Vagina (tissue), 2 donors: ENCODE measurements around the gene KCND2. TPM values are rescaled to one million over a fixed set of nuclear protein-coding genes. Genes with fewer than 3 reads are reported as not detected.

Source experiments
- DNase-seq, 2 donors: peaks; one replicate each; pipeline ENCODE4 v3.0.0-alpha.2; 2017; ENCODE audit errors: extremely low spot score in 2 of 2
- H3K27ac ChIP-seq: fragments of 200-600 bp; sonication (generic); one replicate; pipeline ENCODE4 v1.5.1; 2019
- H3K27me3 ChIP-seq: fragments of 200-600 bp; sonication (generic); one replicate; pipeline ENCODE4 v1.5.1; 2019
- H3K36me3 ChIP-seq, 2 donors: fragments of 200-600 bp; sonication (generic); one replicate each; pipeline ENCODE4 v1.5.1; 2017 to 2019
- H3K4me1 ChIP-seq: fragments of 200-600 bp; sonication (generic); one replicate; pipeline ENCODE4 v1.5.1; 2019
- H3K4me3 ChIP-seq, 2 donors: fragments of 200-600 bp; sonication (generic); 1 replicate in 1 of 2; 2 replicates in 1 of 2; pipeline ENCODE4 v1.5.1; 2016 to 2019
- H3K9me3 ChIP-seq: fragments of 200-600 bp; sonication (generic); one replicate; pipeline ENCODE4 v1.5.1; 2019
- POLR2A ChIP-seq, 2 donors: fragments of 450-650 bp; IDR thresholded peaks; one replicate each; pipeline ENCODE4 v1.6.1; 2017; ENCODE audit warnings: antibody characterized with exemption in 2 of 2, mild to moderate bottlenecking in 2 of 2, moderate library complexity in 2 of 2
- POLR2AphosphoS5 ChIP-seq, 2 donors: sonication (generic); formaldehyde crosslinking; IDR thresholded peaks; one replicate each; pipeline ENCODE4 v1.9.0; 2017; ENCODE audit warnings: antibody characterized with exemption in 2 of 2, mild to moderate bottlenecking in 2 of 2, low read depth in 1 of 2; ENCODE audit not compliant: insufficient read depth in 1 of 2
- intact Hi-C: fragments of 100-400 bp; cut with DNase I; formaldehyde crosslinking; loops from one replicate; pipeline ENCODE4 v1.15.1; 2023
- total RNA-seq: library from RNA; depleted of rRNA; stranded (reverse); fragments of >200 nt; gene quantifications from one replicate; pipeline ENCODE4 v1.2.3, GENCODE V29; 2016
- TF ChIP-seq, protein P1 (sequence below), 3 experiments: fragments of 450-650 bp in 2 of 3; fragments of 200-600 bp in 1 of 3; sonication (generic) in 1 of 3; IDR thresholded peaks; one replicate each; pipeline ENCODE4 v1.5.1; 2017 to 2019; ENCODE audit warnings: antibody characterized with exemption in 3 of 3, mild to moderate bottlenecking in 2 of 3, moderate library complexity in 2 of 3

Gene KCND2
- total RNA-seq, 1 donor from 2014 or later = 3.7 TPM

DNA sequence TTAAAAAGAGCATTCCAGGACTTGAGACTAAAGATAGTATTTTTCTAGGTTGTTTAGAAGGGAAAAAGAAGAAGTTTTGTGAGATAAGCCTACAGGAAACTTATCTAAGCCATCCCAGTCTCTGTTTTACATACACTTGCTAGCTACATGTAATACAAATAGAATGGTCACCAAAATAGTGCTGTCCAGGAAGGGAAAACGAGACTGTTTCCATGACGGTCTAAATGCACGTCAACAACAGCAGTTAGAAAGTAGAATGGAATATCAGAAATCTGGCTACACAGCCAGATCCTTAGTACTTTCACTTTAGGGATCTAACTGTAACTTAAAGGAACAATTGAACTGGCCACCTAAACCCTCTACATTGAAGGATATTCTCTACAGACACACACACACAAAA lies 467.4 kb downstream of the KCND2 start:
- Histone ChIP-seq H3K9me3 (no peaks in the 10 kb centered on the region), H3K4me3 (no peak overlapping the region), H3K27me3 (no peaks in the 10 kb centered on the region), H3K27ac (no peak overlapping the region), H3K36me3 (no peaks in the 10 kb centered on the region), H3K4me1 (no peaks in the 10 kb centered on the region)
- intact Hi-C loops = no loop called here
- TF ChIP-seq, protein P1, sequence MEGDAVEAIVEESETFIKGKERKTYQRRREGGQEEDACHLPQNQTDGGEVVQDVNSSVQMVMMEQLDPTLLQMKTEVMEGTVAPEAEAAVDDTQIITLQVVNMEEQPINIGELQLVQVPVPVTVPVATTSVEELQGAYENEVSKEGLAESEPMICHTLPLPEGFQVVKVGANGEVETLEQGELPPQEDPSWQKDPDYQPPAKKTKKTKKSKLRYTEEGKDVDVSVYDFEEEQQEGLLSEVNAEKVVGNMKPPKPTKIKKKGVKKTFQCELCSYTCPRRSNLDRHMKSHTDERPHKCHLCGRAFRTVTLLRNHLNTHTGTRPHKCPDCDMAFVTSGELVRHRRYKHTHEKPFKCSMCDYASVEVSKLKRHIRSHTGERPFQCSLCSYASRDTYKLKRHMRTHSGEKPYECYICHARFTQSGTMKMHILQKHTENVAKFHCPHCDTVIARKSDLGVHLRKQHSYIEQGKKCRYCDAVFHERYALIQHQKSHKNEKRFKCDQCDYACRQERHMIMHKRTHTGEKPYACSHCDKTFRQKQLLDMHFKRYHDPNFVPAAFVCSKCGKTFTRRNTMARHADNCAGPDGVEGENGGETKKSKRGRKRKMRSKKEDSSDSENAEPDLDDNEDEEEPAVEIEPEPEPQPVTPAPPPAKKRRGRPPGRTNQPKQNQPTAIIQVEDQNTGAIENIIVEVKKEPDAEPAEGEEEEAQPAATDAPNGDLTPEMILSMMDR (IDR thresholded peaks at IDR 0.05) = no peak
- TF ChIP-seq POLR2A (IDR thresholded peaks at IDR 0.05) = no peak
- no peak for TF ChIP-seq POLR2AphosphoS5 (IDR thresholded peaks at IDR 0.05; ENCODE audit: insufficient read depth in 1 of 2, low read depth in 1 of 2)
- DNase-seq = no peak

DNA sequence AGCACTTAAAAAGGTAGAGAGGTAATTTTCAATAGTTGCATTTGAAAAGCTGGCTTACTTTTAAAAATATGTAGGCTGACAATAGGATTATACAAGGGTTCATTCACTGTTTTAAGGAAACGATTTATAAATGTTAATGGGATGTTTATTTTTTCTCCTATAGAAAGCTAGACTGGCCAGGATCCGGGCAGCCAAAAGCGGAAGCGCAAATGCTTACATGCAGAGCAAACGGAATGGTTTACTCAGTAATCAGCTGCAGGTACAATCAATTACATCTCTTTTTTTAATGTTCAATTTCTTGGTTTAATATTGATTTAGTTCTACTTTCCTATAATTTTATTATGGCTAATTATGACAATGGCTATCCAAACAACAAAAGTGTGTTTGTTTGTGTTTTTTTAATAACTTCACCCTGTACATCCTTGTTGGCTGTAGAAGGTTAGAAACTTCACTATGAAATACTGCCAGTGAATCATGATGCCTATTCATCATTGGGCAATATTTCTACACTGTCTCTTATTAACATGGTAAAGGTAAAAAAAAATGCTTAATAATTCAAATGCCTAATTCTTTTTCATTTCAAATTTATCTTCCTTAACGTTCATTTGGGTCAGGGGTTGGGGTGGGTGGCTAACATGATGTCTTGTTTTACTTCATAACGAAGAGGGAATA lies 468.5 kb downstream of the KCND2 start:
- intact Hi-C loops = no loop called here
- no peak for TF ChIP-seq POLR2AphosphoS5 (IDR thresholded peaks at IDR 0.05; ENCODE audit: insufficient read depth in 1 of 2, low read depth in 1 of 2)
- TF ChIP-seq POLR2A (IDR thresholded peaks at IDR 0.05) = no peak
- H3K27ac ChIP-seq = no peak overlapping the region
- no peak for DNase-seq
- H3K4me1 ChIP-seq = no peaks in the 10 kb centered on the region
- H3K27me3 ChIP-seq = no peaks in the 10 kb centered on the region
- H3K9me3 ChIP-seq = no peaks in the 10 kb centered on the region
- H3K36me3 ChIP-seq = no peaks in the 10 kb centered on the region
- H3K4me3 ChIP-seq = no peak overlapping the region

DNA sequence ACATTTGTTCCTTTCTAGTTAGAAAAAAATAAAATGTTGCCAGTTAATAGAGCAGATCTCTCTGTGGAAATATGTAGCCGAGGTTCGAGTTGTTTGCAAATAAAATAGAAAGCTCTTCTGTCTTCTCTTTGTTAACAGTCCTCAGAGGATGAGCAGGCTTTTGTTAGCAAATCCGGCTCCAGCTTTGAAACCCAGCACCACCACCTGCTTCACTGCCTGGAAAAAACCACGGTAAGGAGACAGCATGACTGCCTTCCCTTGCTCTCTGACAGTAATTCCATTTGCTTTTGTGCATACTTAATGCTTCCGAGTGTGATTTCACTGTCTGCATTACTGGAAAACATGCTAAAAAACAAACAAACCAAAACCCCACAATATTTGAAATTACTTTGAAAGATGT lies 469.4 kb downstream of the KCND2 start:
- Histone ChIP-seq H3K4me3 (no peak overlapping the region), H3K27ac (no peak overlapping the region), H3K27me3 (no peaks in the 10 kb centered on the region), H3K4me1 (no peaks in the 10 kb centered on the region), H3K9me3 (no peaks in the 10 kb centered on the region), H3K36me3 (no peaks in the 10 kb centered on the region)
- no peak for DNase-seq
- intact Hi-C loops = no loop called here
- no peak for TF ChIP-seq POLR2AphosphoS5 (IDR thresholded peaks at IDR 0.05; ENCODE audit: insufficient read depth in 1 of 2, low read depth in 1 of 2)
- TF ChIP-seq, protein P1 (IDR thresholded peaks at IDR 0.05) = no peak
- no peak for TF ChIP-seq POLR2A (IDR thresholded peaks at IDR 0.05)

DNA sequence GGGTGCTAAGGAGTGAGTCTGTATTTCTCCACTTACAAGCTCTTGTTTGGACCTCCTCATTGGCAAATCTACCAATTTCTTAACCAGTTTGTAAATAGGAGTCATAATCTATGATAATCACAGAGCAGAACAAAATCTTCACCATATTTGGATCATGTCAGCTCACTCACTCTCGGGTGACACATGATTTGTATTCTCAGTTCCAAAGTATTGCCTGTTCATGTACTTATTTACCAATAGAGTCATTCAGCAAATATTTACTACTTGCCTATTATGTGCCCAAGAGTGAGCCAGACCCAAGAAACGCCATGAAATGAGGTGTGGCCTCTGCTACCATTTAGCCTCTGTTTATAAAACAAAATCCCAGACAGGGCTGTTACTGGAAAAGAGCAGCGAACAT lies 470.2 kb downstream of the KCND2 start:
- H3K9me3 ChIP-seq = no peaks in the 10 kb centered on the region

DNA sequence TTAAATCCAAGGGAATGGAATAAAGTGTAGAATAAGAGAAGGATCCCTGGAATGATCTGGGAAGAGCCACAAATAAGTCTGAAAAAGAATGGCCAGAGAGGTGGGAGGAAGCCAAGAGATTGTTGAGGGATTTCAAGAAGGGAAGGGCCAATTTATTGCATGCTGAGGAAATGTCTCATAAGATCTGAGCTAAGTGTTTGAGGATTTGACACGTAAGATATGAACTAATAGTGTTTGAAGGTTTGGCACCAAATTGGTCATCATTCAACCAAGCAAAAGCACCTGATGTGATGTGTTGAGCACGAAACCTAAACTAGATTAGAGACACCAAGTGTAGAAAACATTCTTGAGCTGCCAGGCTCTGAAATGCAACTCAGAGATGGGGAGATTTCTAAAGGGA lies 487.1 kb downstream of the KCND2 start:
- Histone ChIP-seq H3K9me3 (no peaks in the 10 kb centered on the region), H3K27me3 (no peaks in the 10 kb centered on the region), H3K36me3 (no peaks in the 10 kb centered on the region), H3K27ac (no peak overlapping the region), H3K4me3 (no peak overlapping the region), H3K4me1 (no peaks in the 10 kb centered on the region)
- TF ChIP-seq POLR2AphosphoS5 (IDR thresholded peaks at IDR 0.05; ENCODE audit: insufficient read depth in 1 of 2, low read depth in 1 of 2) = no peak
- TF ChIP-seq POLR2A (IDR thresholded peaks at IDR 0.05) = no peak
- TF ChIP-seq, protein P1 (IDR thresholded peaks at IDR 0.05) = no peak
- DNase-seq = no peak
- intact Hi-C loops = no loop called here

More for the DNA sequence above, 470.2 kb downstream of the KCND2 start:
- Histone ChIP-seq H3K4me3 (no peak overlapping the region), H3K27me3 (no peaks in the 10 kb centered on the region), H3K4me1 (no peaks in the 10 kb centered on the region), H3K36me3 (no peaks in the 10 kb centered on the region), H3K27ac (no peak overlapping the region)
- DNase-seq = no peak
- no peak for TF ChIP-seq POLR2A (IDR thresholded peaks at IDR 0.05)
- TF ChIP-seq POLR2AphosphoS5 (IDR thresholded peaks at IDR 0.05; ENCODE audit: insufficient read depth in 1 of 2, low read depth in 1 of 2) = no peak
- TF ChIP-seq, protein P1 (IDR thresholded peaks at IDR 0.05) = no peak
- intact Hi-C loops = no loop called here
